Left lung (tissue), 14 donors: Measurements from ENCODE around the gene HERPUD1. TPM values are rescaled to one million over a fixed set of nuclear protein-coding genes. Genes with fewer than 3 reads are reported as not detected.
"Not testable (repeated sequence)": the region's sequence is repeated elsewhere in the genome, so short reads cannot be mapped to it uniquely, and the experiment has no call there.

ENCODE experiments used
- ATAC-seq: fragments of 200-7000 bp; cut with Tn5 transposase; one replicate; pipeline ENCODE4 v1.9.1; 2020; ENCODE audit warnings: moderate library complexity
- DNase-seq, 4 donors: peaks; one replicate each; pipeline ENCODE4 v3.0.0-alpha.2; 2013 to 2020
- H3K27ac ChIP-seq, 2 donors: fragments of 200-600 bp; sonication (generic) in 1 of 2; one replicate each; pipeline versions ENCODE4 v1.5.0 to v1.8.0; 2020 to 2021
- H3K27me3 ChIP-seq, 2 donors: fragments of 200-600 bp; sonication (generic) in 1 of 2; one replicate each; pipeline versions ENCODE4 v1.5.0 to v1.8.0; 2020 to 2021
- H3K36me3 ChIP-seq, 2 donors: fragments of 200-600 bp; sonication (generic) in 1 of 2; one replicate each; pipeline versions ENCODE4 v1.5.0 to v1.8.0; 2020 to 2021
- H3K4me1 ChIP-seq, 2 donors: fragments of 200-600 bp; one replicate each; pipeline ENCODE4 v1.8.0; 2021
- H3K4me3 ChIP-seq, 2 donors: fragments of 200-600 bp; sonication (generic) in 1 of 2; one replicate each; pipeline versions ENCODE4 v1.5.0 to v1.8.0; 2020 to 2021; ENCODE audit warnings: mild to moderate bottlenecking in 1 of 2
- H3K9me3 ChIP-seq, 2 donors: fragments of 200-600 bp; sonication (generic) in 1 of 2; one replicate each; pipeline versions ENCODE4 v1.5.0 to v1.8.0; 2020 to 2021
- intact Hi-C, 2 donors: fragments of 100-400 bp; cut with DNase I; formaldehyde crosslinking; loops; one replicate each; pipeline versions ENCODE4 v1.11.2 to v1.14.2; 2022
- long read RNA-seq, 12 donors: library from polyadenylated mRNA in 2 of 12; unstranded in 2 of 12; transcript quantifications; one replicate each; pipeline ENCODE4 v2.0.0 and lab custom pipeline, GENCODE V29; 2019 to 2026
- polyA plus RNA-seq, 6 donors: library from polyadenylated mRNA; unstranded; fragments of 120-200 nt; gene quantifications; one replicate each; pipeline ENCODE4 v1.2.1, GENCODE V29; 2013; ENCODE audit not compliant: insufficient read length in 6 of 6
- total RNA-seq, 2 donors: library from RNA; stranded (reverse); fragmentation: NEBNext Ultra II Directional; extraction: Animal tissue kit (Norgen Biotek cat#: 25700); gene quantifications; one replicate each; pipeline ENCODE4 v1.2.1, GENCODE V29; 2021
- TF ChIP-seq, protein P1 (sequence below), 2 donors: fragments of 200-600 bp; sonication (generic) in 1 of 2; IDR thresholded peaks; one replicate each; pipeline versions ENCODE4 v1.5.0 to v1.8.0; 2021; ENCODE audit warnings: antibody characterized with exemption in 2 of 2
- donor health status: DM: no; HTN: yes; CAD: no.
- donor health status: DM: no; HTN: no; CAD: no.

The HERPUD1 gene, protein sequence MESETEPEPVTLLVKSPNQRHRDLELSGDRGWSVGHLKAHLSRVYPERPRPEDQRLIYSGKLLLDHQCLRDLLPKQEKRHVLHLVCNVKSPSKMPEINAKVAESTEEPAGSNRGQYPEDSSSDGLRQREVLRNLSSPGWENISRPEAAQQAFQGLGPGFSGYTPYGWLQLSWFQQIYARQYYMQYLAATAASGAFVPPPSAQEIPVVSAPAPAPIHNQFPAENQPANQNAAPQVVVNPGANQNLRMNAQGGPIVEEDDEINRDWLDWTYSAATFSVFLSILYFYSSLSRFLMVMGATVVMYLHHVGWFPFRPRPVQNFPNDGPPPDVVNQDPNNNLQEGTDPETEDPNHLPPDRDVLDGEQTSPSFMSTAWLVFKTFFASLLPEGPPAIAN
- 100 to 1,000 TPM; 104 to 155 TPM for total RNA-seq
- 100 to 1,000 TPM in 5 of 6 donors, 10 to 100 TPM in 1; 99.6 to 131 (median 115) TPM for polyA plus RNA-seq
- long read RNA-seq, donor 1, transcript HERPUD1-216 (2 exons, 509 nt) = minor isoform, 8 of 71 reads
- long read RNA-seq, donor 1, transcript HERPUD1-201 (8 exons, 1,862 nt) = minor isoform, 7 of 71 reads
- long read RNA-seq, donor 1, transcript HERPUD1-204 (8 exons, 2,946 nt) = major isoform, 27 of 71 reads
- long read RNA-seq, donor 1, partial matches to known transcripts = 24 of 71 reads
- long read RNA-seq, donor 1, other reads (novel, unspliced or antisense) = 0 of 71 reads
- long read RNA-seq, donor 2, transcript HERPUD1-204 (8 exons, 2,946 nt) = major isoform, 27 of 40 reads
- long read RNA-seq, donor 2, partial matches to known transcripts = 0 of 40 reads
- long read RNA-seq, donor 2, other reads (novel, unspliced or antisense) = 0 of 40 reads
- long read RNA-seq, donor 3, transcript HERPUD1-204 (8 exons, 2,946 nt) = major isoform, 20 of 30 reads
- long read RNA-seq, donor 3, partial matches to known transcripts = 6 of 30 reads
- long read RNA-seq, donor 3, other reads (novel, unspliced or antisense) = 0 of 30 reads
- long read RNA-seq, donor 4, transcript HERPUD1-204 (8 exons, 2,946 nt) = major isoform, 63 of 76 reads
- long read RNA-seq, donor 4, transcript HERPUD1-201 (8 exons, 1,862 nt) = minor isoform, 7 of 76 reads
- long read RNA-seq, donor 4, partial matches to known transcripts = 1 of 76 reads
- long read RNA-seq, donor 4, other reads (novel, unspliced or antisense) = 4 of 76 reads
- long read RNA-seq, donor 5, transcript HERPUD1-204 (8 exons, 2,946 nt) = major isoform, 22 of 35 reads
- long read RNA-seq, donor 5, partial matches to known transcripts = 6 of 35 reads
- long read RNA-seq, donor 5, other reads (novel, unspliced or antisense) = 0 of 35 reads
- long read RNA-seq, donor 6, transcript HERPUD1-204 (8 exons, 2,946 nt) = major isoform, 19 of 38 reads
- long read RNA-seq, donor 6, partial matches to known transcripts = 12 of 38 reads
- long read RNA-seq, donor 6, other reads (novel, unspliced or antisense) = 0 of 38 reads
- long read RNA-seq, donor 7, transcript HERPUD1-204 (8 exons, 2,946 nt) = major isoform, 12 of 14 reads
- long read RNA-seq, donor 7, partial matches to known transcripts = 0 of 14 reads
- long read RNA-seq, donor 7, other reads (novel, unspliced or antisense) = 0 of 14 reads
- long read RNA-seq, donor 8, transcript HERPUD1-204 (8 exons, 2,946 nt) = major isoform, 33 of 43 reads
- long read RNA-seq, donor 8, partial matches to known transcripts = 0 of 43 reads
- long read RNA-seq, donor 8, other reads (novel, unspliced or antisense) = 0 of 43 reads
- long read RNA-seq, donor 9 = 0 reads
- long read RNA-seq, donor 10, transcript HERPUD1-201 (8 exons, 1,862 nt) = minor isoform, 8 of 162 reads
- long read RNA-seq, donor 10, transcript HERPUD1-204 (8 exons, 2,946 nt) = major isoform, 143 of 162 reads
- long read RNA-seq, donor 10, partial matches to known transcripts = 3 of 162 reads
- long read RNA-seq, donor 10, other reads (novel, unspliced or antisense) = 5 of 162 reads
- long read RNA-seq, donor 11 = 0 reads
- long read RNA-seq, donor 12, transcript HERPUD1-204 (8 exons, 2,946 nt) = major isoform, 22 of 31 reads
- long read RNA-seq, donor 12, partial matches to known transcripts = 0 of 31 reads
- long read RNA-seq, donor 12, other reads (novel, unspliced or antisense) = 0 of 31 reads

DNA sequence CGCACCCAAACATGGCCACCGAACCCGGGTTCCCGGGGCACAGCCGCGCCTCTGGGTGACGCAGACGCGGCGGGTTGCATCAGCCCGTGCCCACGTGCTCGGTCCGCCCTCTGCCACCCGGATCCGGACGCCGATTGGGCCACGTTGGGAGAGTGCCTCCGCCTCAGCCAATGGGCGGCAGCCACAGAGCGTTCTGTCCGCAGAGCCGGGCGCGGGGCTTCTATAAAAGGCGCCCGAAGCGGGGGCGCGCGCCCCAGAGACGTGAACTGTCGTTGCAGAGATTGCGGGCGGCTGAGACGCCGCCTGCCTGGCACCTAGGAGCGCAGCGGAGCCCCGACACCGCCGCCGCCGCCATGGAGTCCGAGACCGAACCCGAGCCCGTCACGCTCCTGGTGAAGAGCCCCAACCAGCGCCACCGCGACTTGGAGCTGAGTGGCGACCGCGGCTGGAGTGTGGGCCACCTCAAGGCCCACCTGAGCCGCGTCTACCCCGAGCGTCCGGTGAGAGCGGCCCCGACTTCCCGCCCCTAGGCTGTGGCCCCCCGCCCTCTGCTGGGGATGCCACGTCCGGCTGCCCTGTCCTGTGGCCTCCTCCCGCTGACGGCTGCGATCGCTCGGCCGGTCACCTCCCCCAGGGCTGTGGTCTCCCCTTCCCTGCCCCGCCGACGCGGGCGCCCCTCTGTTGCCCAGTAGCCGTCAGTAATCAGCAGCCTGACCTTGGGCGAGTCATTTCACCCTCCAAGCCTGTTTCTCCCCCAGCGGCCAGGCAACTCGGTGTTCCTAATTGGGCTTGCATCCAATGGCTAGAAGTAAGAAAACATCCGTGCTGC is at the start of gene HERPUD1:
HERPUD1 (plus strand) TSS at position 251 of the 829 bp plus-strand sequence; CDS start at position 354, 103 bp downstream.
- TF ChIP-seq, protein P1, sequence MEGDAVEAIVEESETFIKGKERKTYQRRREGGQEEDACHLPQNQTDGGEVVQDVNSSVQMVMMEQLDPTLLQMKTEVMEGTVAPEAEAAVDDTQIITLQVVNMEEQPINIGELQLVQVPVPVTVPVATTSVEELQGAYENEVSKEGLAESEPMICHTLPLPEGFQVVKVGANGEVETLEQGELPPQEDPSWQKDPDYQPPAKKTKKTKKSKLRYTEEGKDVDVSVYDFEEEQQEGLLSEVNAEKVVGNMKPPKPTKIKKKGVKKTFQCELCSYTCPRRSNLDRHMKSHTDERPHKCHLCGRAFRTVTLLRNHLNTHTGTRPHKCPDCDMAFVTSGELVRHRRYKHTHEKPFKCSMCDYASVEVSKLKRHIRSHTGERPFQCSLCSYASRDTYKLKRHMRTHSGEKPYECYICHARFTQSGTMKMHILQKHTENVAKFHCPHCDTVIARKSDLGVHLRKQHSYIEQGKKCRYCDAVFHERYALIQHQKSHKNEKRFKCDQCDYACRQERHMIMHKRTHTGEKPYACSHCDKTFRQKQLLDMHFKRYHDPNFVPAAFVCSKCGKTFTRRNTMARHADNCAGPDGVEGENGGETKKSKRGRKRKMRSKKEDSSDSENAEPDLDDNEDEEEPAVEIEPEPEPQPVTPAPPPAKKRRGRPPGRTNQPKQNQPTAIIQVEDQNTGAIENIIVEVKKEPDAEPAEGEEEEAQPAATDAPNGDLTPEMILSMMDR (IDR thresholded peaks at IDR 0.05) = peak in 1 of 2 donors; percentile 8
- Histone ChIP-seq H3K9me3 (no peaks in the 10 kb centered on the region), H3K27me3 (no peaks in the 10 kb centered on the region), H3K36me3 (peaks cover 6 to 30% of the 10 kb centered on the region in 2 donors), H3K4me3 (peak within 1 kb of the TSS; percentile 98), H3K4me1 (peaks cover 16 to 50% of the 10 kb centered on the region in 2 donors), H3K27ac (peak within 1 kb of the TSS; percentile 99 to 100)
- DNase-seq = peak; percentile 97 to 99 (median 98)
- intact Hi-C loops = no loop called here
- ATAC-seq = peak; percentile 93

DNA sequence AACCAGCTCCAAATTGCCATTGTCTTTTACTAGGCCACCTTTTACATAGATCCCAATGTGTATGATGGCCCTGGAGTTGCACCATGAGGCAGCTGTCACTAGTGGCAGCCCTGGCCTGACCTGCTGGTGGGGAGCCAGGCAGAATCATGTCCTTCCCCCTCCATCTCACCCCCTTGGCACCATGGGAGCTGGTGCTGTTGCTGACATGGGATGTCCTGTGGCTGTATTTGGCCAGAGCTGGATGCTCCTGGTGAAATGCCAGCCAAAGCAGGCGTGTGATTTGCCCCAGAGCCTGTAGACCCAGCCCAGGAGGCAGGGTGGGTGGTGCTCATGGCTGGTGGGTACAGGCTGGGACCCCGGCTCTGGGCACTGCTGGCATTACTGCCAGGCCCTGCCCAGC is 48.4 kb upstream of the HERPUD1 start:
- intact Hi-C loops = no loop called here
- TF ChIP-seq, protein P1 (IDR thresholded peaks at IDR 0.05) = no peak
- Histone ChIP-seq H3K9me3 (no peaks in the 10 kb centered on the region), H3K36me3 (no peaks in the 10 kb centered on the region), H3K27me3 (no peaks in the 10 kb centered on the region), H3K27ac (no peak overlapping the region), H3K4me1 (no peaks in the 10 kb centered on the region), H3K4me3 (no peak overlapping the region)
- DNase-seq = no peak
- ATAC-seq = no peak

DNA sequence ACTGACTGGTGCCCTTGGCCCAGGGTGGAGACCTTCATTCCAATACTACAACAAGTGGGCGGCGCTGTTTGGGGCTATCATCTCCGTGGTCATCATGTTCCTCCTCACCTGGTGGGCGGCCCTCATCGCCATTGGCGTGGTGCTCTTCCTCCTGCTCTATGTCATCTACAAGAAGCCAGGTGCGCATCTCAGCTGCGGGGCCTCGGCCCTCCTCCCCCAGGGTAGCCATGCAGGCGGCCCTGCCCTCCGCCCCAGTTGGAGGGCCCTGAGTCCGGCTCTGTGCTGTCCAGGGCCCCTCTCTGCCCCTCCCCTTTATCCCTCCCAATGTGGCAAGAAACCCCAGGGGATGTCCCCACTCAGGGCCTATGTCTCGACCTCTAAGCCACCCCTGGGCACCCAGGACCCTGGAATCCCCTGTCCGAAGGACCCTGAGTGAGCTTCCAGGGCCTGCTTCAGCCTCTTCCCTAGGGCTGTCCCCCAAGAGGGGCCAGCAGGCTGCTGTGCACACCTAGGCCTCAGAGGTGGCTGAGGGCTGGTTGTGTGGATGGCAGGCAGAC is 47.8 kb upstream of the HERPUD1 start:
- DNase-seq (no peak), ATAC-seq (no peak)
- H3K27me3 ChIP-seq = no peaks in the 10 kb centered on the region
- intact Hi-C loops = no loop called here
- no peaks in the 10 kb centered on the region for H3K4me1 ChIP-seq
- no peaks in the 10 kb centered on the region for H3K36me3 ChIP-seq
- H3K27ac ChIP-seq = no peak overlapping the region
- TF ChIP-seq, protein P1 (IDR thresholded peaks at IDR 0.05) = no peak
- H3K4me3 ChIP-seq = no peak overlapping the region
- no peaks in the 10 kb centered on the region for H3K9me3 ChIP-seq

DNA sequence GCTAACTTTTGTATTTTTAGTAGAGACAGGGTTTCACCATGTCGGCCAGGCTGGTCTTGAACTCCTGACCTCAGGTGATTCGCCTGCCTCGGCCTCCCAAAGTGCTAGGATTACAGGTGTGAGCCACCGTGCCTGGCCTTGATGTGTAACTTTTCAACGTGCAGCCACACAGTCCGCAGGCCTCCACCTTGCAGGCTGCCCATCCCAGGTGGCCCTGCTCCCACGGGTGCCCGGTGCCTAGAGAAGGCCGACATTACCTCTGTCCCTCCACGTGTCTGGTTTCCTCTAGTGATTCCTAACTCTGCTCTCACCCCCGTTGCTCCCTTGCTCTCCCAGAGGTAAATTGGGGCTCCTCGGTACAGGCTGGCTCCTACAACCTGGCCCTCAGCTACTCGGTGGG is 47.0 kb upstream of the HERPUD1 start:
- intact Hi-C loops, H3K9me3 ChIP-seq, H3K4me3 ChIP-seq, DNase-seq, ATAC-seq, H3K4me1 ChIP-seq, H3K27ac ChIP-seq, H3K27me3 ChIP-seq, H3K36me3 ChIP-seq: not testable (repeated sequence)
